Activated CD8-positive, alpha-beta memory T cell treated with anti-CD3 and anti-CD28 coated beads, Interleukin-2, amount 50 U/mL, for 1 hour (primary cell): ENCODE data around the gene TRIM22.
"Not testable (repeated sequence)": the region's sequence is repeated elsewhere in the genome, so short reads cannot be mapped to it uniquely, and the experiment has no call there.

Experiments used
- DNase-seq: peaks from one replicate; pipeline ENCODE4 v3.0.0-alpha.2; 2020; ENCODE audit errors: extremely low read depth

Gene TRIM22, protein sequence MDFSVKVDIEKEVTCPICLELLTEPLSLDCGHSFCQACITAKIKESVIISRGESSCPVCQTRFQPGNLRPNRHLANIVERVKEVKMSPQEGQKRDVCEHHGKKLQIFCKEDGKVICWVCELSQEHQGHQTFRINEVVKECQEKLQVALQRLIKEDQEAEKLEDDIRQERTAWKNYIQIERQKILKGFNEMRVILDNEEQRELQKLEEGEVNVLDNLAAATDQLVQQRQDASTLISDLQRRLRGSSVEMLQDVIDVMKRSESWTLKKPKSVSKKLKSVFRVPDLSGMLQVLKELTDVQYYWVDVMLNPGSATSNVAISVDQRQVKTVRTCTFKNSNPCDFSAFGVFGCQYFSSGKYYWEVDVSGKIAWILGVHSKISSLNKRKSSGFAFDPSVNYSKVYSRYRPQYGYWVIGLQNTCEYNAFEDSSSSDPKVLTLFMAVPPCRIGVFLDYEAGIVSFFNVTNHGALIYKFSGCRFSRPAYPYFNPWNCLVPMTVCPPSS

DNA sequence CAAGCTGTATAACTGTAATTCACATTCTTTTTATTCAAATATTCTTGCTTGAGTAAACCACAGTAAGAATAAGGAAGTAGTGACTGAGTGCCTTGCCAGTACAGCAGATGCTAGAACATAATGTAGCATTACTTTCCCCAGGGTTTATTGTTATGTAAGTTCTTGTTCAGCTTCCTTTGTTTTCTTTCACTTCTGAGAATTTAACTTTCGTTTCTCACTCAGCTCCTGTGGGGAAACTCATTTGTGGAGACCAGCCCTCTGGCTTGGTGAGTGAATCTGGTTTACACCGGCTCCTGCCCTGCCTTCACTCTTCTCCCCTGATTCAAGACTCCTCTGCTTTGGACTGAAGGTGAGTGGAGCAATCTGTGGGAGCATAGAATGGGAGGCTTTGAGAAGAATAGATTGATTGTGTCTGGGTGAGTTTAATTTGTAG lies at the start of gene TRIM22:
TSS of gene TRIM22 (plus strand) at position 240 of the 433 bp plus-strand sequence. CDS start 6,443 bp downstream, outside the sequence.
- DNase-seq: no peak

DNA sequence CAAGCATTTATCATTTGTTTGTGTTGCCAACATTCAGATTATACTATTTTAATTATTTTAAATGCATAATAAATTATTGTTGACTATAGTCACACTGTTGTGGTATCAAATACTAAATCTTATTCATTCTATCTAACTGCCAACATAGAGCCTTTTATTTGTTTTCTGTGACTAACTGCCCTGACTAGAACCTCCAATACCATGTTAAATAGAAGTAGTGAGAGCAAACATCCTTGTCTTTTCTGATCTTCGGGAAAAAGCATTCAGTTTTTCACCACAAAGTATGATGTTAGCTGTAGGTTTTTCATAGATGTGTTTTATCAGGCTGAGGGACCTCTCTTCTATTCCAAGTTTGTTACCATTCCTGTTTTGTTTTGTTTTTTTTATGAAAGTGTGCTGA lies 49.6 kb upstream of the TRIM22 start:
- DNase-seq: no peak

DNA sequence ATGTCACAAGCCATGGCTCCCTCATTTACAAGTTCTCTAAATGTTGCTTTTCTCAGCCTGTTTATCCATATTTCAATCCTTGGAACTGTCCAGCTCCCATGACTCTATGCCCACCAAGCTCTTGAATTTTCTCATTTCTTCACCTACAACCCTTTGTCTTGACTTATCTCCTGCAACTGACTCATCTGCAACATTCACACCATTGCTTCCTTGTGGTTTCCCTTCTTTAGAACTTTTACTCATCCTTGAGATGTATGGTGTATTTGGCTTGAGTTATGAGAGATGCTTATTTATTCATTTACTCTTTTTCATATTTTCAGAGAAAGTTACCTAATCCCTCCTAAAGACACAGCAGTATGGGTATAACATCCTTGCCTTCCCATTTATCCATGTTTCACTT lies 46.0 kb upstream of the TRIM22 start:
- no peak for DNase-seq

DNA sequence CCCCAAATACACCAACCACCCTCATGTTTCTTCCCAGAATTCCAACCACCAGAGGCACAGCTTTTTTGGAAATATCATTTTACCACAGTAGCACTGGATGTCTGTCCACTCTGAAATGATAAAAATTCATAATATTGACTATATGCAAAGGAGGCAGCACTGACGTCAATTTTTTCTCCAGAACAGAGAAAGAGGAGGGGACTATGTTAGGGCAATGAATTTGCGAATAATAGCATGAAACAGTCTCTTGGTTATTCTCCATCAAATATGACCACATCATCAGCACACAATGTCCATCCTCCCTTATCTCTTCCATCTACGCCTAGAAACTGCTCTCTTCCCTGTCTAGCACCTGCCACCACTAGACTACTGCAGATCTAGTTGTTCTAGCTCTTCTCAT lies 43.5 kb upstream of the TRIM22 start:
- DNase-seq: no peak

DNA sequence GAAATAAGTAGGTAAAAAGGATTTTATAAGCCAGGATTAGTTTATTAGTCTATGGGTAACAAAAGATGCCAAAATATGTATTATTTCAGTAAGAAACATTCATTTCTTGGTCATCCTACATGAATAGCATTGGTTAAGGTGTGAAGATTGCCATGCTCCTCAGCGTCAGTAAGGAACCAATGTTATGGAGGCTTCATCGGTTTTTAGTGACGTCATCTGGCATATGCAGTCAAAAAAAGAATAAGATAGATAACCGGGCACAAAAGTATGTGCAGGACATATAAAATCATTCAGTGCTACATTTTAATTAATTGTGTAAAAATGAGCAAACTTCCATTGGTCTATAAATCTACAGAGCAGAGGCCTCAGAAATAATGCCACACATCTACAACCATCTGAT lies 34.1 kb upstream of the TRIM22 start:
- no peak for DNase-seq

DNA sequence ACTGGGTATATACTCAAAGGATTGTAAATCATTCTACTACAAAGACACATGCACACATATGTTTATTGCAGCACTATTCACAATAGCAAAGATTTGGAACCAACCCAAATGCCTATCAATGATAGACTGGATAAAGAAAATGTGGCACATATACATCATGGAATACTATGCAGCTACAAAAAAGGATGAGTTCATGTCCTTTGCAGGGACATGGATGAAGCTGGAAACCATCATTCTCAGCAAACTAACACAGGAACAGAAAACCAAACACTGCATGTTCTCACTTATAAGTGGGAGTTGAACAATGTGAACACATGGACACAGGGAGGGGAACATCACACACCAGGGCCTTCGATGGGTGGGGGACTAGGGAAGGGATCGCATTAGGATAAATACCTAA lies 32.6 kb upstream of the TRIM22 start:
- not testable (repeated sequence) for DNase-seq

DNA sequence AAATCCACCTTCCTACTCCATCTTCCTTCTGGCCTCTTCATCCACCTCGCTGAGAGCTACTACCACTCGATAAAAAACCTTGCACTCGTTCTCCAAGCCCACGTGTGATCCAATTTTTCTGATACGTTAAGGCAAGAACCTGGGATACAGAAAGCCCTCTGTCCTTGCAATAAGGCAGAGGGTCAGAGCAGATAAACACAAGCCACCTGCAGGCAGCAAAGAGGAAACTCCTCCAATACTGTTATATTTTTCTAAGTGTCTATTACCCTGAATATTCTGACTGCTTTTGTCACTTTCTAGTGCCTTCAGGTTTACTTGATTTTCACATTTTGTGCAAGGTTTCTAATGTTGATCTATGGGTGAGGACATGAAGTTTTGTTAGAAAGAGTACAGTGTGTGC lies 31.3 kb upstream of the TRIM22 start:
- DNase-seq: no peak

DNA sequence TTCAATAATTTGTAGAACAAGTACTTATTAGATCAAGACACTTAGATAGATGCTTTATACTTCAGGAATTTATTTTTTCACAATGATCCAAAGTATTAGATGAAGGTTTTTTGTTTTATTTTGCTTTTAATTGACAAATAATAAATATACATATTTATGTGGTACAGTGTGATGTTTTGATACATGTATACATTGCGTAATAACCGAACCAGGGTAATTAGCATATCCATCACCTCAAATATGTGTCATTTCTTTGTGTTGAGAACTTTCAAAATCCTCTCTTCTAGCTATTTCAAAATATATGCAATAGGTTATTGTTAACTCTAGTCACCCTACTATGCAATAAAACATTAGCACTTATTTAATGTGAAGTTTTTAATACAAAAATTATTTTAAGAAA lies 26.1 kb upstream of the TRIM22 start:
- DNase-seq: no peak

DNA sequence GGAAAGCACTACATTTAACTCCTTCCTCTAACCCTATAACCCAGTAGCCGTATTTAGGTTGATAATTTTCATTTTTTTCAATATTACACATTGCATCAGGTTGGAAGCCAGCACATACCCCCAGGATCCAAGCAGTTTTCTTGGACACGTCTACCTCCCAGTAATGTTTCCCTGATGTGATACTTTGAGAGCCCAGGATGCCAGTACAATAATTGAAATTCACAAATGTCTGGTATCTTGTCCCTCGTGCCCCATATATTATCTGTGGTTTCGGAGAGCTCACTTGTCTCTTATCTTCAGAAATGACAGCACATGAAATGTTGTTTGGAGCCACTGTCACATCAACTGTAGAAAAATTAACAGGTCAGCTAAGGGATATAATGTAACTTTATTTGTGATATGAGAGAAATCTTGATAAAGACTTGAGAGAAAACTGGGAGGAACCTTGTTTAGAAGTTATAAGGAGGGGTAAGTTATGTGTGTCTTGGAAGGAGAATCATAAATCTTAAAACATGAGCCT lies 24.5 kb upstream of the TRIM22 start:
- no peak for DNase-seq

DNA sequence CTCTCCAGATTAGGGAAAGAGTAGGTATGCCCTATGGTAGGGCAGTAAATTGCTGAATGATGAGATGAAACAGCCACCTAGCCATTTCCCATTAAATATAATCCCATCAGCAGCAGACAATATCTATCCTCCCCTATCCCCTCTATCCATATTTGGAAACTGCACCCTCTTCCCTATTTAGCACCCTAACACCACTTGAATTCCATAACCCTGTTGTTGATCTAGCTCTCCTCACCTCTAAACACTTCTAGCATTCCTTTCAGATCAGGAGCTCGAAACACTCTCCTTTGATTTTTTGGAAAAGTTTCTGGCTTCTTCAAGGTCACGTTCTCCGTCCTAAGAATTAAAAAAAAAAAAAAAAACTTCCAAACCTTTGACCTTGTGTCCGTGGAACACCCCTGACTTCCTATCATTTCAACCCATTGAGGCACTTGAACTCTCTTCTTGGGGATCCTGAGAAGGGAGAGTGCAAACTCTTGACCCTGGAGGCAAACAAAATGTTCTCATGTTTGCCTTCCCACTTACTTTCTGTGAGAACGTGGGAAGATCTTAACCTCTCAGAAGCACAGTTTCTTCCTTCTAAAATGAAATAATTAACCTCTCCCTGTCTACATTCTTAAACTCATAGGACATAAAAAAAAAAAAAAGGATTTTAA lies 23.7 kb upstream of the TRIM22 start:
- no peak for DNase-seq

DNA sequence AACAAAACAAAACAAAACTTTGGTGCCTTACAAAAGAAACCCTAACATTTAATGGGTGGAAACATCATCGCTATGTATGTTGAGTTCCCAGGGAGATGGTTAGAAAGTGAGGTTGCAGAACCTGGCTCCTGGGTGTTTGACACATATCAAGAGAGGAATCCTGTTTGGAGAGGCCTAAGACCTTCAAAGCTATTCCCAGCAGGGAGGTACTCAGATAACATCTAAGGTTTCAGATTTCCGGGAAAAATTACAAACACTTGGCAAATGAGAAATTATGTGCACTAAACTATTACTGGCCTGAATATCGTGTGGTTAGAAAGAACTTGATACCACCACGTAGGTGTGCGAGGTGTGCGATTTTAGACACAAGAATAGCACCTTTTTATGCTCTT lies 23.2 kb upstream of the TRIM22 start:
- no peak for DNase-seq

DNA sequence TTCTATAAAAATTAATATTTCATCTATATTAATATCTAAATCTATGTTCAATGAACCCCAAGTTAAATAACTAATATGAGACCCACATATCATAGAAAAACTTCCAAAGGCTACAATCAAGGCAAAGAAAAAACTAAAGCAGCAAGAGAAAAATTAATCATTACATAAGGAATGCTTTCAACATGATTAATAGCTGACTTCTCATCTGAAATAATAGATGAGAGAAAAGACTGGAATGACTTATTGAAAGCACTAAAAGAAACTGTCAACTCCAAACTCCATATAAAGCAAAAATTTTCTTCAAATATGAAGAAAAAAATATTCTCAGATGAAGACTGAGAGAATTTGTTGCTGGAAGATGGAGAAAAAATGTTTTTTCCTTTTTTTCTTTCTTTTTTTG lies 17.8 kb upstream of the TRIM22 start:
- no peak for DNase-seq

DNA sequence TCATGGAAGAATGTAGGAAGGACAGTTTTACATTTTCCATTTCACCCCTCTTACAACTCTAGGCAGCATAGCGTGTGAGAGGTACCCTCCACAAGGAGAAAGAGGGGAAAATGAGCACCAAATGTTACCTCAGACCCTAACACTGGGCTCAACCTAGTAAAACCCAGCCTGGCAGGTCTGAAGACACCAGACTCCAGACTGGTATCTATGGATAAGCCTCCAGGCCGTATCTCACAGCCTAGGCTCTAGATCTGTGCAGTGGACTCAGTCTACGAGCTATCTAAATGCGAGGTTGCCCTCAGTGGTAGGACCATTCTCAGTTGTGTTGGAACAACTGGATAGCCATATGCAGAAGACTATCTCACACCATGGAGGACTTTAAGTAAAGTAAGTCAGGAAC lies 15.2 kb upstream of the TRIM22 start:
- DNase-seq: no peak

DNA sequence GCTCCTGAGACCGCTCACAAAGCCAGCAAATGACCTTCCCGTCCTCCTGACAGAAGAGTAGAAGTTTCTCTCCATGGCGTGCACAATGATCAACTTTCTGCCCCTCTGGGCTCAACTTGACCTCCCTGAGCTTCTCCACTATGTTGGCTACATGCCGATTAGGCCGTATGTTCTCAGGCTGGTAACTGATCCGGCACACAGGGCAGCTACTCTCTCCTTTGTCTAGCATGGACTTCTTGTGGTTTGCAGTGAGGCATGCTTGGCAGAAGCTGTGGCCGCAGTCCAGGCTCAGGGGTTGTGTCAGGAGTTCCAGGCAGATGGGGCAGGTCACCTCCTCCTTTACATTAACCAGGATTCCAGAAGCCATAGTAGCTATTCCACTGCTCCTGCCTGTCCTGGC lies 9.8 kb upstream of the TRIM22 start:
- no peak for DNase-seq

DNA sequence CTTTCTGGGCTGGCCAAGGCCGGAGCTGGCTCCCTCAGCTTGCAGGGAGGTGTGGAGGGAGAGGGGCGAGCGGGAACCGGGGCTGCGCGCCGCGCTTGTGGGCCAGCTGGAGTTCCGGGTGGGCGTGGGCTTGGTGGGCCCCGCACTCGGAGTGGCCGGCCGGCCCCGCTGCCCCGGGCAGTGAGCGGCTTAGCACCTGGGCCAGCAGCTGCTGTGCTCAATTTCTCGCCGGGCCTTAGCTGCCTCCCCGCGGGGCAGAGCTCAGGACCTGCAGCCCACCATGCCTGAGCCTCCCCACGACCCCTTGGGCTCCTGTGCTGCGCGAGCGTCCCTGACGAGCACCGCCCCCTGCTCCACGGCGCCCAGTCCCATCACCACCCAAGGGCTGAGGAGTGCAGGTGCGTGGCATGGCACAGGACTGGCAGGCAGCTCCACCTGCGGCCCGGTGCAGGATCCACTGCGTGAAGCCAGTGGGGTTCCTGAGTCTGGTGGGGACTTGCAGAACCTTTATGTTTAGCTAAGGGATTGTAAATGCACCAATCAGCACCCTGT lies 6.6 kb upstream of the TRIM22 start:
- not testable (repeated sequence) for DNase-seq

DNA sequence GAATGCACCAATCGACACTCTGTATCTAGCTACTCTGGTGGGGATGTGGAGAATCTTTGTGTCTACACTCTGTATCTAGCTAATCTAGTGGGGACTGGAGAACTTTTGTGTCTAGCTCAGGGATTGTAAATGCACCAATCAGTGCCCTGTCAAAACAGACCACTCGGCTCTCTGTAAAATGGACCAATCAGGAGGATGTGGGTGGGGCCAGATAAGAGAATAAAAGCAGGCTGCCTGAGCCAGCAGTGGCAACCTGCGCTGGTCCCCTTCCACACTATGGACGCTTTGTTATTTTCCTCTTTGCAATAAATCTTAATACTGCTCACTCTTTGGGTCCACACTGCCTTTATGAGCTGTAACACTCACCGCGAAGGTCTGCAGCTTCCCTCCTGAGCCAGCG lies 6.0 kb upstream of the TRIM22 start:
- not testable (repeated sequence) for DNase-seq

DNA sequence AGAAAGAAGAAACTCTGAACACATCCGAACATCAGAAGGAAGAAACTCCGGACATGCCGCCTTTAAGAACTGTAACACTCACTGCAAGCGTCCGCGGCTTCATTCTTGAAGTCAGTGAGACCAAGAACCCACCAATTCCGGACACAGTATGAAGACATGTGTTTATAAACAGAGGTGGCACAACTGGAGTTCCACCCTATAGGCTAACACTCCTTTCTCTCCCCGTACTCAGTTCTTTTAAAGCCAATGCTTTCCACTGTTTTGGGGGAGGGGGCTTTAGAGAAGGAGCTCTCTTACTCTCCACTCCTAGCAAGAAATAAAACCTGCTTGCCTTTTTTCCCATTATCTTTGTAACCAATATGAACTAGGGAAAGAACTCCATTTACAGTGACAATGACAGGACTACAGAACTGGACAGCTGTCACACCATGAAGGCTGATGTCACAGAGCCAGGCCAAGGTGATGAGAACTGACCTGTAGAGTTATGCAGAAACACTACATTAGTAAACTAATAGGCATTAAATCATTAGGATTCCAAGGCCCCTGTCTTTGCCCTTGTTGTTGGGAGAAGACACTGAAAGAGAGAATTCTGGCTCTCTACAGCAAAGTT lies 5.4 kb upstream of the TRIM22 start:
- no peak for DNase-seq

DNA sequence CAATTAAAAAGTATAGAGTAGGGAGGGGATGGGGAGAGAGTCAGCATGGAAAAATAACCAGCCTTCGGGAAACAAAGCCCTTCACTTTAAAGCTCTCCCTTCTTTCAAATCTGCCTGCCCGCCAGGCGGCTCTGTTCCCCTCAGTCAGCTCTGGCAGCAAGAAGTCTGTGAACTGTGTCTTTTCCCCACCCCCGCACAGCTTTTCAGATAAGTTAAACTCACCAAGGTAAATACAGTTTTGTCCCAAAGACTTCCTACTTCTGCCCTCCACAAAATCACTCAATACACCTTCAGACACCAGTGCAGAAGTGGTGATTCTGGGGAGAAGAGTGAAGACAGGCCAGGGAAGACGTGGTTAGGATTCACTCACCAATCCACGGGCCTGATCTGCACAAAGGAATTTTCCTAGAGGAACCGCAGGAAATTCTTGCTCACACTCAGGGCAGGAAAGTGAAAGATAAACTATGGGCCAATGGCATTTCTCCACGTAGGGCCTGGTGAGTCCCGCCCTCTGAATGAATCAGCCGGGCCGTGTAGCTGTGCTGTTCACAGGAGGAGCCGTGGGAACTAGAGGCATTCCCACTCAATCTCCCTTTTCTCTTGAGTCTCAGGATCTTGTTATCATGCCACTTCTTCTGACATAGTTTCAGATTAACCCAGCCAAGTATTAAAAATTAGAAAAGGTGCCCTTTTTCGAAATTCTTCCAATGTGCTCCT lies 4.8 kb upstream of the TRIM22 start, which contains the start of gene TRIM5:
TSS of gene TRIM5 (minus strand) at position 429 of the 717 bp plus-strand sequence. CDS start 4,897 bp downstream, outside the sequence.
- DNase-seq: peak; percentile 68

DNA sequence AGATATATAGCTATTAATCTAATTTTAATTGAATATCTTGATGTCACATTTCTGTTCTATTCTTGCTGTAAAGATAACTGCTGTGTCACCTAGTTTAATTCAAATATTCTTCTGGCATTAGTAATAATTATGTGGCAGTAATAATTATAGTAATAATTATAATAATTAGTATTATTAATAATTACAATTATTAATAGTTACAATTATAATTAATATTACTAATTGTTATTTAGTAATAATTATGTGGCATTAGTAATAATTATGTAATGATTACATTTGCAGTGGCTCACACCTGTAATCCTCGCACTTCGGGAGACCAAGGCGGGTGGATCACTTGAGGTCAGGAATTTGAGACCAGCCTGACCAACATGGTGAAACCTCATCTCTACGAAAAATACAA lies 3.2 kb upstream of the TRIM22 start:
- DNase-seq: no peak

DNA sequence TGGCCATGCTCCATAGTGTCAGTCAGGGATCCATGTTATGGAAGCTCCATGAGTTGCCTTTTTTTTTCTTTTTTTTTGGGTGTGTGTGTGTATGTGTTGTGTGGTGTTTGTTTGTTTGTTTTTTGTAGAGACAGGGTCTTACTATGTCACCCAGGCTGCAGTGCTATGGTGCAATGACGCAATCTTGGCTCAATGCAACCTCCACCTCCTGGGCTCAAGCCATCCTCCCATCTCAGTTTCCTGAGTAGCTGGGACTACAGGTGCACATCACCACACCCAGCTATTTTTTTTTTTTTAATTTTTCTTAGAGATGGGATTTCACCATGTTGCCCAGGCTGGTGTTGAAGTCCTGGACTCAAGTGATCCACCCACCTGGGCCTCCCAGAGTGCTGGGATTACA lies 1.1 kb upstream of the TRIM22 start:
- DNase-seq: no peak

DNA sequence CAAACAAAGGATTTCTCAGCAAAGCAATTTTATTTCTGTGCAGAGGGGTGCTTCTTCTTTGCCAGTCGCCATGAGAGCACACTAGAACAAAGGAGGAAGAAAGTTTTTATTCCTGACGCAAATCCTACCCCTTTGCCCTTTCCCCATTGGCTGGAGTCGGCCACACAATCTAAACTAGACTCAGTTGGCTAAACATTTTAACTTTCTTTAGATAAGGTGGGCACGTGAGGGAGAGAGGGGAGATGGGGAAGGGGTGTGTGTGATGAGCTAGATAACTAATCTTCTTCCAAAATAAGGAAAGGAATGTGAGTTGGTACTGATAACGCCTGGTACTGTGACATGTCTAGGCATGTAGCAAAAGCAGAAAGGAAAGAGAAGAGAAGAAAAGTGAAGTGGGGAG lies 626 bp downstream of the TRIM22 start:
- no peak for DNase-seq
